GM21381 (cell line): ENCODE measurements around the gene HYKK.
"Not testable (repeated sequence)": the region's sequence is repeated elsewhere in the genome, so short reads cannot be mapped to it uniquely, and the experiment has no call there.

ENCODE experiments used
- ATAC-seq: cut with Tn5 transposase; IDR thresholded peaks from one replicate; pipeline ENCODE4 v1.9.1; 2021; ENCODE audit warnings: mild to moderate bottlenecking, moderate library complexity; ENCODE audit not compliant: unreplicated experiment

Gene HYKK

GRCh38 chr15:78540141-78540870 lies 32.9 kb downstream of the HYKK start, which contains the start of gene PSMA4:
PSMA4 (plus strand) TSS chr15:78540444; CDS start chr15:78541928, 1,484 bp downstream.
- peak; percentile 77 for ATAC-seq

DNA sequence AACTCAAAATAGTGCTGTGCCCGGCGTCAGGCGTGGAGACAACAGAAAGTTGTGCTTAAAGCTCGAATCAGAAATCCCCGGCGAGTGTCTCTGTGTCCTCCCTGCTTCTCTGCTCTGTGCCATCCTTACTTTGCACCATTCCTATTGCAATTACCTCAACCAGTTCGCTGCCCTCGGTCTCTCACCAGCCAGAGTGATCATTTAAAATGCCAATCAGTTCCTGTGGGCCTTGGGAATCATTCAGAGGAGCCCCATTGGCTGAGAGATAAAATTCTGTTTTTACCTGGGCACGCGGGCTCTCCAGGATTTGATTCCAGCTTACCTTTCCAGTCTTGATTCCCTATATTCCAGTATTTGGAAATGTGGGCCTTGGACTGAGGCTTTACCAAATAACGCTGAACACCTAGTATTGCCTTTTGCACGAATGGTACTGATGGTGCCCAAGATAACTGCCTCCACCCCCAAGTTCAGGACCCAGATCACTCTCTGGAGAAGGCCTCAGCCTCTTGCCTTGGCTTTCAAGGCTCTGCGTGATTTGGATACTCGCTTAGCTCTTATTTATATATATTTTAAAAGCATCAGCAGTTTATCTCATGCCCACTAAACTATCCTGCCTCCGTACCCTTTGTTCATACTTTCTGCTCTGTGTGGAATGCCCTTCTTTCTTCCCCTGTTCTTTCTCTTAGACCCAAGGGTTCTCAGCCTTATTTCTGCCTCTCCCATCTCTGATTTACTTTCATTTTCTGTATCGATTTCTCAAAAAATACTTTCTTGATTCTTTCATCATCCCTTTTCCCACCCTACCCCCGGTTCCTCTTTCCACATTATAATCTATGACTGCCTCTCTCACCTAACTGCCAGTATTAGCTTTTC lies 33.7 kb downstream of the HYKK start:
- no peak for ATAC-seq

- no peak for ATAC-seq
These were observed 34.3 kb downstream of the HYKK start for GRCh38 chr15:78541744-78542034.

DNA sequence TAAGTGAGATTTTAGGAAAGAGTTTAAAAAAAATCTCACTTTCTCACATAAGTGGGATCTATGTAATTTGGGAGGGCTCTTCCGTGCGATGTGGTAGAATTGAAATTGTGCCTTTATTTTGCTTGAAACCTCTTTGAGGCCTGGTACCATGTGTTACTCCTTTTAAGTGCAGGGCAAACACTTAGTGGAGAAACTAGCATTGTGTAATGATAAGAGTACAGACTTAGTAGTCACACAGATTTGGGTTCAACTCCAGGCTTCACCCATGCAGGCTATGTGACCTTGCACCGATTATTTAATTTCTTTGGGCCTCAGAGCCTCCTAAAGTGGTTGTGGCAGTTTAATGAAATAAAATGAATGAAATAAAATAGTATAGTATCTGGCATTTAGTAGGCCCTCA lies 35.3 kb downstream of the HYKK start:
- ATAC-seq = no peak

- no peak for ATAC-seq
These were observed 42.8 kb downstream of the HYKK start for GRCh38 chr15:78550194-78550593.

DNA sequence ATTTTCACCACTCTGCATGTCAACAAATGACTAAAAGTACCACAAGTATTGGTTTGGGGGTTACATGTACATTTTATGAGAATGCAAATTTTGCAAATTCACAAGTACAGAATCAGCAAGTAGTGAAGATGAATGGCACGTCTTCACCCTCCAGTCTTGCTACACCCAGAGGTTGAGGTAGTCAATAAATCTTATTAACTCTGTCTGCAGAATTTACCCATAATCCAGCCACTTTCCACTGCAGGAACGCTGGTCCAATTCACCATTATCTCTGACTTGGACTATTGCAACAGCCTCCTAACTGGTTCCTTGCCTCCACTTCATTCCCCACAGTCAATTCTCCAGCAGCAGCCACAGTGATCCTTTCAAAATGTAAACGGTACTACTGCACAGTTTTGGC lies 43.4 kb downstream of the HYKK start:
- no peak for ATAC-seq

- no peak for ATAC-seq
These were observed 44.5 kb downstream of the HYKK start for GRCh38 chr15:78551902-78552301.

DNA sequence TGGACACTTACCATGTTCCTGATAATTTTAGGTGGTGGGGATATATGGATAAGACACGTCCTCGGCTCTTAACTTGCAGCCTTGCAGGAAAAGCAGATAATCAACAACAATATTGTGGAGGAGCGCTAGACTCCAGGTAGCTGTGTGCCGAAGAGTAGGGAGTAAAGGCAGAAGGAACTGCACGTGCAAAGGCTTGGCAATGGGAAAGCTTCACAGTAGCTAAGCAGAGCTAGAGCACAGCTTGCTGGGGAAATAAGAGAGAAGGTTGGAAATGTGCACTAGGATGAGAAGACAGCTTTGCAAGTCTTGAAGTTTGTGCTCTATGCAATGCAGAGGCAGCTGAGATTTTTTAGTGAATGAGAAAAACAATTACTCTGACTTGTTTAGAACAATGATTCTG lies 45.2 kb downstream of the HYKK start:
- no peak for ATAC-seq

DNA sequence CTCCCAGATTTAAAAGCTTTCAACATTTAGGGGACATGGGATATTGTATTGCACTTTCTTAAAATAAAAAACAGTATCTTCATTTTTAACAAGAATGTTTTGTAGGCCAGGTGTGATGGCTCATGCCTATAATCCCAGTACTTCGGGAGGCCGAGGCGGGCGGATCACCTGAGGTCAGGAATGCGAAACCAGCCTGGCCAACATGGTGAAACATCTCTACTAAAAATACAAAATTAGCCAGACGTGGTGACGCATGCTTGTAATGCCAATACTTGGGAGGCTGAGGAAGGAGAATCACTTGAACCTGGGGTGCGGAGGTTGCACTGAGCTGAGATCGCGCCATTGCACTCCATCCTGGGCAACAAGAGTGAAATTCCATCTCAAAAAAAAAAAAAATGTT lies 52.8 kb downstream of the HYKK start:
- ATAC-seq = not testable (repeated sequence)

- no peak for ATAC-seq
These were observed 54.1 kb downstream of the HYKK start for GRCh38 chr15:78561490-78561889.

GRCh38 chr15:78563092-78563491 lies 55.7 kb downstream of the HYKK start:
- no peak for ATAC-seq

- peak; percentile 11 for ATAC-seq
These were observed 57.3 kb downstream of the HYKK start for GRCh38 chr15:78564743-78565096.

DNA sequence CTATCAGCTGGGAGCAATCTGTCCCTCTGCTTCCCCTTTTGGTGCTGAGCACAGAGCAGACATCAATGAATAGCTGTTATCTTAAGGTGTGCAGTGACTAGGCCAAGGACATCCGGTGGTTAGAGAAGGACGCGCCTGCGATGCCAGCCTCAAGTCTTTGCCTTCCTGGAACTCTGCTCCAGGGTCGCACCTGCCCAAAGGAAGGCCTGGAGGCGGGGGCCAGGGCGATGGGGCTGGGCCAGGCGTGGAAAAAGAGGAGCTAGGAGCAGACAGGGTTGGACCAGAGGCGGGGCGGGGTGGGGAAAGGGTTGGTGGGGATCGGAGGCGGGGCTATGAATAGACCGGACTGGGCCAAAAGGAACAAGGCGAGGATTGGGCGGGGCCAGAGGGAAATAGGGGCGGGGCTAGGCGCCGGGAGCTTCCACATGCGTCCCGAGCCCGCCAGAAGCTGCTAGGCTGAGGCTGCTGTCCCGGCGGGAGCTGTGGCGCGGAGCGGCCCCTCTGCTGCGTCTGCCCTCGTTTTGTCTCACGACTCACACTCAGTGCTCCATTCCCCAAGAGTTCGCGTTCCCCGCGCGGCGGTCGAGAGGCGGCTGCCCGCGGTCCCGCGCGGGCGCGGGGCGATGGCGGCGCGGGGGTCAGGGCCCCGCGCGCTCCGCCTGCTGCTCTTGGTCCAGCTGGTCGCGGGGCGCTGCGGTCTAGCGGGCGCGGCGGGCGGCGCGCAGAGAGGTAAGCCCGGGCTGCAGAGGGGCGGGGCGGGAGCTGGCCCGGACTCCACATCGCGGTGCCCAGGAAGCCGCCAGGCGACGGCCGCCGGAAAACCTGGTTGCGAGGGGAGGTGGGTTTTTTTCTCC lies 57.9 kb downstream of the HYKK start, which contains the start of gene CHRNA5:
CHRNA5 (plus strand) TSS at position 424 of the 854 bp plus-strand sequence; CDS start at position 624, 200 bp downstream.
- peak; percentile 82 for ATAC-seq

DNA sequence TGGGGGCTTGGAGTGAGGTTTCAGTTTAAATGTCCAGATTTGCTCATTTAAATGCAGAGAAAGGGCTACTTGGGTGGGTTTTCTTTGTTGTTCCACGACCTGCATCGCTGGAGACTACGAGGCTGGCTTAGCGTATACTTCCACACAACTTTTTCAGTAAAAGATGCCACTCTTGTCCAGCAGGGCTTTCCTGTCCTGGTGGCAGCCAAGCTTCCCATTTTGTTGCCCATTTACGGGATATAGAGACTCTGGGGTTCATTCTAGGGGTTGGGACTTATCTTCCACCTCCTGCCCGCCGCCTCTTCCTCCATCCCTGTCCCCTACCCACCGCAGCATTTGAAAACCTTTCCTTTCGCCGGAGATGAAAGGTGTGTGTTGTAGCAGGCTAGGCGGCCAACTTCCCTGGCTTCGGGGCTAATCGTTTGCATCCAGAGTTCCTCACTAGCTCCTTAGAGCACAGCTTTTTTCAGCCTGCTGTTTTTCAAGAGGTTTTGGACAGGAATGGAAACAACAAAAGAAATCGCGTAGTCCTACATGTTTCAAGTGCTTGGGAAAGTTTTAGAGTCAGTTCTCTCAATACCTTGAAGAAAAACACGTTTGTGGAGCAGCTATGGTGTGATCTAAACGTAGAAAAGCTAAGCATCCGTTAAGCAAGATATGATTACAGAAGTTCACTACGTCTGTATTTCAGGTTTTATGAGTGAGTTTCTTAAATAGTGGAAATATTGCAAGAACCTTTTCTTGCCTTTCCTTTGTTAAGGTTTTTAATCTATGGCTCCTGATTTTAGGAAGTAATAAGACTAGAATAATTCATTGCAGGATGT lies 58.8 kb downstream of the HYKK start:
- peak; percentile 19 for ATAC-seq

- ATAC-seq = no peak
These were observed 60.2 kb downstream of the HYKK start for GRCh38 chr15:78567531-78567930.

GRCh38 chr15:78570710-78571109 lies 63.3 kb downstream of the HYKK start:
- no peak for ATAC-seq

DNA sequence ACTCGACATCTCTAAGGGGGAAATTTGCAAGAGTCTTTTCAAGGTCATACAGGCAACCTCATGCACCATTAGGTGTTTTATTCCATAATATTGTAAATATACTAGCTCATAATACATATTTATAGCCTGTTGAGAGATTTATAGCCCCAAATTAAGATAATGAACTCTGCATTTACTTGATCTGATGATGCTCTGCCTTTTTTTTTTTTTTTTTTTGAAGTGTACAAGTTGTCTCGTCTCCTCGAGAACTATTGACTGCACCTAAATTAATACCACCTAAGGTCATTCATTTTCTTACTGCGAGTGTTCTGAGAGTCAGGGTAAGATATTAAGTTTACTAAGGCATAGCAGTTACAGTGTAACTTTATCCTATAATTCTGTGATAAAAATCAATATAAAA lies 64.0 kb downstream of the HYKK start:
- ATAC-seq = no peak

GRCh38 chr15:78573416-78573815 lies 66.0 kb downstream of the HYKK start:
- ATAC-seq = no peak

DNA sequence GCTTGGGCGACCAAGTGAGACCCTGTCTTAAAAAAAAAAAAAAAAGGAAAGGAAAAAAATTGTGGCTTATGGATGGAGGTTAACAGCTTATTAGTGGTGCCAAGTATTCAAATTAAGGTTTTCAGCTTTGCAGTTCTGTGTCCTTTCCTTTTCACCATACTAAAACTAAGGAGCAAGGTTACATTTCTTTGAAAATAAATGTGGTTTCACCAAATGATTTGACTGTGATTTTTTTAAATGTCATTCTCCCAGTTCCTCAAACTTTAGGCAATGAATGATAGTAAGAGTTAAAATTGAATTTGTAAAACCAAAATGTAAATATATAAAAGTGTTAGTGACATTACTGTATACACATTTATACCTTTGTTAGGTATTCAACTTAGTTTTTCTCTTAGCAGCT lies 67.6 kb downstream of the HYKK start:
- ATAC-seq = no peak
